GM12878 (cell line): ENCODE data around the gene TSSK3.

Experiments used
- CHD4 ChIP-seq: fragments of 200-600 bp; sonication (generic); IDR thresholded peaks from 2 replicates; pipeline ENCODE4 v1.6.1; 2016; ENCODE audit warnings: mild to moderate bottlenecking
- HDAC6 ChIP-seq: fragments of 200-600 bp; sonication (generic); IDR thresholded peaks from one replicate; pipeline ENCODE4 v1.8.0; 2017; ENCODE audit warnings: antibody characterized with exemption; ENCODE audit not compliant: unreplicated experiment
- PAX5 ChIP-seq: IDR thresholded peaks from 2 replicates; pipeline ENCODE4 v1.6.1; 2011; ENCODE audit warnings: low read depth, low read length, borderline replicate concordance
- TF ChIP-seq, protein P1 (sequence below): fragments of 450-650 bp; formaldehyde crosslinking; IDR thresholded peaks from 2 replicates; pipeline ENCODE4 v1.5.0; 2022; ENCODE audit warnings: mild to moderate bottlenecking, missing genetic modification characterization
- TF ChIP-seq, protein P2 (sequence below): IDR thresholded peaks from 2 replicates; pipeline ENCODE4 v1.6.1; 2012; ENCODE audit warnings: low read depth, low read length, improper control_type of control experiment

DNA sequence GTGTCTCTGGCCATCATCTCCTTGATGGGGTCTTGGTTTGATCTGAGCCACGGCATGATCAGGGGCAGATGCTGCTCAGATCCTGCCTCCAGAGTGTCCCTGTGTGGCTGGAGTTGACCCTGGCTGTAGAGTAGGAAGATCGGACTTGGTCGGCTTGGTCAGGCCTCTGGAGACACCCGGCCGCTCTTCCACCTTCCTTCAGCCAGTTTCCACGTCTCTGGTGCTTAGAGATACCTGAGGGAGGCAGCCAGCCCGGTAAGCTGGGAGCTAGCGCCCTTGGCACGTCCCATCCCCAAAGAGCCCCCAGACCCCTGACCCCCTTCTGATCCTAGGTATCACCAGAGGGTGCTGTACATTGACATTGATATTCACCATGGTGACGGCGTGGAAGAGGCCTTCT lies 35.1 kb upstream of the TSSK3 start:
- TF ChIP-seq HDAC6, result no peak
- TF ChIP-seq, protein P1, sequence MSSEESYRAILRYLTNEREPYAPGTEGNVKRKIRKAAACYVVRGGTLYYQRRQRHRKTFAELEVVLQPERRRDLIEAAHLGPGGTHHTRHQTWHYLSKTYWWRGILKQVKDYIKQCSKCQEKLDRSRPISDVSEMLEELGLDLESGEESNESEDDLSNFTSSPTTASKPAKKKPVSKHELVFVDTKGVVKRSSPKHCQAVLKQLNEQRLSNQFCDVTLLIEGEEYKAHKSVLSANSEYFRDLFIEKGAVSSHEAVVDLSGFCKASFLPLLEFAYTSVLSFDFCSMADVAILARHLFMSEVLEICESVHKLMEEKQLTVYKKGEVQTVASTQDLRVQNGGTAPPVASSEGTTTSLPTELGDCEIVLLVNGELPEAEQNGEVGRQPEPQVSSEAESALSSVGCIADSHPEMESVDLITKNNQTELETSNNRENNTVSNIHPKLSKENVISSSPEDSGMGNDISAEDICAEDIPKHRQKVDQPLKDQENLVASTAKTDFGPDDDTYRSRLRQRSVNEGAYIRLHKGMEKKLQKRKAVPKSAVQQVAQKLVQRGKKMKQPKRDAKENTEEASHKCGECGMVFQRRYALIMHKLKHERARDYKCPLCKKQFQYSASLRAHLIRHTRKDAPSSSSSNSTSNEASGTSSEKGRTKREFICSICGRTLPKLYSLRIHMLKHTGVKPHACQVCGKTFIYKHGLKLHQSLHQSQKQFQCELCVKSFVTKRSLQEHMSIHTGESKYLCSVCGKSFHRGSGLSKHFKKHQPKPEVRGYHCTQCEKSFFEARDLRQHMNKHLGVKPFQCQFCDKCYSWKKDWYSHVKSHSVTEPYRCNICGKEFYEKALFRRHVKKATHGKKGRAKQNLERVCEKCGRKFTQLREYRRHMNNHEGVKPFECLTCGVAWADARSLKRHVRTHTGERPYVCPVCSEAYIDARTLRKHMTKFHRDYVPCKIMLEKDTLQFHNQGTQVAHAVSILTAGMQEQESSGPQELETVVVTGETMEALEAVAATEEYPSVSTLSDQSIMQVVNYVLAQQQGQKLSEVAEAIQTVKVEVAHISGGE, result no peak
- TF ChIP-seq PAX5, result no peak
- TF ChIP-seq CHD4, result no peak
- TF ChIP-seq, protein P2, sequence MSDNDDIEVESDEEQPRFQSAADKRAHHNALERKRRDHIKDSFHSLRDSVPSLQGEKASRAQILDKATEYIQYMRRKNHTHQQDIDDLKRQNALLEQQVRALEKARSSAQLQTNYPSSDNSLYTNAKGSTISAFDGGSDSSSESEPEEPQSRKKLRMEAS, result no peak
